CD8-positive, alpha-beta memory T cell (primary cell): ENCODE data around the gene STIP1. TPM values are rescaled to one million over a fixed set of nuclear protein-coding genes. Genes with fewer than 3 reads are reported as not detected.

Experiments used
- CTCF ChIA-PET: fragments of 350-600 bp; sonication (Branson Sonifier 250); formaldehyde crosslinking; loops from one replicate; lab custom pipeline; 2021; ENCODE audit warnings: antibody characterized with exemption; lab: Charles Lee
- POLR2A ChIA-PET: fragments of 350-600 bp; sonication (Branson Sonifier 250); formaldehyde crosslinking; loops from one replicate; lab custom pipeline; 2021; ENCODE audit warnings: antibody characterized with exemption; lab: Charles Lee
- DNase-seq, 5 donors: peaks; one replicate each; pipeline versions ENCODE4 v3.0.0 to v3.0.0-alpha.2; 2020 to 2022; ENCODE audit warnings: mixed read lengths in 1 of 5
- H3K27ac ChIP-seq: one replicate; pipeline ENCODE4 v1.7.0; 2013; ENCODE audit warnings: low read depth, mild to moderate bottlenecking, low read length, moderate library complexity
- H3K27me3 ChIP-seq: 2 replicates; pipeline ENCODE4 v1.7.0; 2013; ENCODE audit warnings: low read length, mild to moderate bottlenecking; ENCODE audit not compliant: insufficient read depth, poor library complexity, severe bottlenecking
- H3K36me3 ChIP-seq: 2 replicates; pipeline ENCODE4 v1.7.0; 2013; ENCODE audit warnings: mild to moderate bottlenecking, low read length, moderate library complexity; ENCODE audit not compliant: insufficient read depth
- H3K4me1 ChIP-seq: 2 replicates; pipeline ENCODE4 v1.7.0; 2013; ENCODE audit warnings: mild to moderate bottlenecking, low read length, moderate library complexity; ENCODE audit not compliant: insufficient read depth
- H3K4me3 ChIP-seq: 2 replicates; pipeline ENCODE4 v1.7.0; 2013; ENCODE audit warnings: mild to moderate bottlenecking, low read length
- H3K9me3 ChIP-seq: 2 replicates; pipeline ENCODE4 v1.7.0; 2013; ENCODE audit warnings: mild to moderate bottlenecking, low read length
- H3K27ac Mint-ChIP-seq, 8 donors: one replicate each; pipeline ENCODE4 v1.8.0; 2020 to 2021; ENCODE audit warnings: mixed read lengths in 8 of 8, mild to moderate bottlenecking in 6 of 8, inconsistent platforms in 3 of 8, moderate library complexity in 3 of 8
- H3K27me3 Mint-ChIP-seq, 2 donors: one replicate each; pipeline ENCODE4 v1.8.0; 2020 to 2021; ENCODE audit warnings: mixed read lengths in 2 of 2, mild to moderate bottlenecking in 1 of 2, moderate library complexity in 1 of 2
- H3K36me3 Mint-ChIP-seq, 3 donors: one replicate each; pipeline ENCODE4 v1.8.0; 2020 to 2021; ENCODE audit warnings: mixed read lengths in 3 of 3, inconsistent platforms in 1 of 3, mild to moderate bottlenecking in 1 of 3
- H3K4me1 Mint-ChIP-seq, 3 donors: one replicate each; pipeline ENCODE4 v1.8.0; 2020 to 2021; ENCODE audit warnings: mixed read lengths in 3 of 3, inconsistent platforms in 1 of 3, mild to moderate bottlenecking in 1 of 3
- H3K4me3 Mint-ChIP-seq, 7 donors: one replicate each; pipeline ENCODE4 v1.8.0; 2020 to 2021; ENCODE audit warnings: mixed read lengths in 7 of 7, mild to moderate bottlenecking in 6 of 7, moderate library complexity in 4 of 7, inconsistent platforms in 2 of 7
- H3K9me3 Mint-ChIP-seq, 5 donors: one replicate each; pipeline ENCODE4 v1.8.0; 2020 to 2022; ENCODE audit warnings: mixed read lengths in 5 of 5, mild to moderate bottlenecking in 3 of 5, moderate library complexity in 2 of 5, inconsistent platforms in 1 of 5
- polyA plus RNA-seq: library from polyadenylated mRNA; unstranded; fragments of 300-500 nt; fragmentation: Illumina TruSeq; gene quantifications from one replicate; pipeline ENCODE4 v1.2.3, GENCODE V29; 2021
- total RNA-seq, 2 experiments: library from RNA; stranded (reverse); gene quantifications; one replicate each; pipeline ENCODE4 v1.2.3, GENCODE V29; 2021

Gene STIP1
- total and polyA plus RNA-seq, 3 experiments from 2014 or later: 108 to 461 (median 457) TPM

- Histone ChIP-seq H3K4me1 (peaks cover 11% of the 10 kb centered on the region), H3K9me3 (no peaks in the 10 kb centered on the region), H3K4me3 (no peak overlapping the region), H3K27me3 (no peaks in the 10 kb centered on the region), H3K27ac (no peak overlapping the region), H3K36me3 (no peaks in the 10 kb centered on the region)
- DNase-seq: no peak
- CTCF ChIA-PET: no interaction called here
- no peak overlapping the region for H3K27ac Mint-ChIP-seq
- H3K4me3 Mint-ChIP-seq: peak overlapping the region in 1 of 7 donors; percentile 17
- no peaks in the 10 kb centered on the region for H3K9me3 Mint-ChIP-seq
- no peaks in the 10 kb centered on the region for H3K36me3 Mint-ChIP-seq
- POLR2A ChIA-PET: no interaction called here
- H3K4me1 Mint-ChIP-seq: peaks cover 15 to 28% (median 17%) of the 10 kb centered on the region in 3 donors
- peaks cover 0 to 2% of the 10 kb centered on the region in 2 donors for H3K27me3 Mint-ChIP-seq
Measured at GRCh38 chr11:64178951-64179639, 6.9 kb upstream of the STIP1 start.

GRCh38 chr11:64180891-64181290, 5.1 kb upstream of the STIP1 start:
- Mint-ChIP-seq H3K27me3 (peaks cover 0 to 2% of the 10 kb centered on the region in 2 donors), H3K27ac (no peak overlapping the region)

GRCh38 chr11:64181506-64182411, 4.2 kb upstream of the STIP1 start:
- peaks cover 19% of the 10 kb centered on the region for H3K4me1 ChIP-seq
- Mint-ChIP-seq H3K36me3 (peaks cover 0 to 3% (median 0%) of the 10 kb centered on the region in 3 donors), H3K27ac (no peak overlapping the region), H3K4me1 (peaks cover 21 to 34% (median 21%) of the 10 kb centered on the region in 3 donors), H3K9me3 (no peaks in the 10 kb centered on the region), H3K27me3 (peaks cover 0 to 6% of the 10 kb centered on the region in 2 donors), H3K4me3 (peak overlapping the region in 1 of 7 donors; percentile 31)
- H3K27me3 ChIP-seq: no peaks in the 10 kb centered on the region
- H3K9me3 ChIP-seq: no peaks in the 10 kb centered on the region
- ChIA-PET CTCF (interaction anchor here (1.0 to 1.3 kb wide), 5 partner anchors 9 to 123 kb away, joined by 3 to 4 read pairs (median 3); no protein-coding TSS in a partner anchor), POLR2A (interaction anchor here (0.5 kb wide), 1 partner anchor 20 kb away, joined by 4 read pairs; no protein-coding TSS in a partner anchor)
- DNase-seq: peak in 1 of 5 donors; percentile 10
- no peak overlapping the region for H3K4me3 ChIP-seq
- no peaks in the 10 kb centered on the region for H3K36me3 ChIP-seq
- H3K27ac ChIP-seq: peak overlapping the region; percentile 35

More at GRCh38 chr11:64180891-64181290, 5.1 kb upstream of the STIP1 start:
- Histone ChIP-seq H3K4me3 (no peak overlapping the region), H3K4me1 (peaks cover 19% of the 10 kb centered on the region), H3K27ac (peak overlapping the region; percentile 33), H3K36me3 (no peaks in the 10 kb centered on the region), H3K27me3 (no peaks in the 10 kb centered on the region), H3K9me3 (no peaks in the 10 kb centered on the region)
- Mint-ChIP-seq H3K9me3 (no peaks in the 10 kb centered on the region), H3K4me3 (peak overlapping the region in 2 of 7 donors; percentile 37 to 58), H3K4me1 (peaks cover 21 to 36% (median 24%) of the 10 kb centered on the region in 3 donors), H3K36me3 (peaks cover 0 to 1% (median 0%) of the 10 kb centered on the region in 3 donors)
- CTCF ChIA-PET: interaction anchor here (1.0 to 1.2 kb wide), 3 partner anchors 10 to 124 kb away, joined by 3 to 4 read pairs (median 3); no protein-coding TSS in a partner anchor
- DNase-seq: no peak
- POLR2A ChIA-PET: no interaction called here

- ChIA-PET POLR2A (interaction anchor here (0.7 to 4.9 kb wide), 2 partner anchors 22 to 33 kb away, joined by 6 to 53 read pairs; partner anchors contain the start of gene FERMT3), CTCF (interaction anchor here (1.6 to 2.5 kb wide), 2 partner anchors 21 to 134 kb away, joined by 4 to 11 read pairs; partner anchors contain the start of genes PRDX5 and TRMT112)
- peak overlapping the region in 5 of 7 donors; percentile 26 to 100 (median 59) for H3K4me3 Mint-ChIP-seq
- no peak overlapping the region for H3K4me3 ChIP-seq
- H3K27ac ChIP-seq: peak overlapping the region; percentile 24
- DNase-seq: no peak
- peaks cover 0 to 5% of the 10 kb centered on the region in 2 donors for H3K27me3 Mint-ChIP-seq
- peaks cover 22 to 36% (median 22%) of the 10 kb centered on the region in 3 donors for H3K4me1 Mint-ChIP-seq
- no peaks in the 10 kb centered on the region for H3K27me3 ChIP-seq
- H3K36me3 ChIP-seq: no peaks in the 10 kb centered on the region
- no peaks in the 10 kb centered on the region for H3K9me3 Mint-ChIP-seq
- H3K27ac Mint-ChIP-seq: peak overlapping the region in 2 of 8 donors; percentile 47 to 77
- H3K9me3 ChIP-seq: no peaks in the 10 kb centered on the region
- H3K4me1 ChIP-seq: peaks cover 25% of the 10 kb centered on the region
- H3K36me3 Mint-ChIP-seq: peaks cover 0 to 6% (median 0%) of the 10 kb centered on the region in 3 donors
Measured at GRCh38 chr11:64183890-64184289, 2.1 kb upstream of the STIP1 start.

- no peaks in the 10 kb centered on the region for H3K36me3 ChIP-seq
- Mint-ChIP-seq H3K27me3 (peaks cover 0 to 5% of the 10 kb centered on the region in 2 donors), H3K27ac (peak overlapping the region; percentile 83 to 99 (median 94)), H3K4me1 (peaks cover 26 to 44% (median 26%) of the 10 kb centered on the region in 3 donors), H3K4me3 (peak overlapping the region in 5 of 7 donors; percentile 89 to 100 (median 94)), H3K9me3 (no peaks in the 10 kb centered on the region), H3K36me3 (peaks cover 0 to 12% (median 0%) of the 10 kb centered on the region in 3 donors)
- H3K4me1 ChIP-seq: peaks cover 33% of the 10 kb centered on the region
- ChIA-PET CTCF (interaction anchor here (0.6 to 2.5 kb wide), 15 partner anchors 10 to 660 kb away, joined by 3 to 15 read pairs (median 4); partner anchors contain the start of genes COX8A, FERMT3, NUDT22 and TRMT112), POLR2A (interaction anchor here (0.6 to 4.9 kb wide), 15 partner anchors 20 to 347 kb away, joined by 3 to 53 read pairs (median 6); partner anchors contain the start of genes BAD, FERMT3, FKBP2 and MACROD1)
- H3K27me3 ChIP-seq: no peaks in the 10 kb centered on the region
- no peak for DNase-seq
- no peaks in the 10 kb centered on the region for H3K9me3 ChIP-seq
- peak overlapping the region; percentile 76 for H3K27ac ChIP-seq
- H3K4me3 ChIP-seq: peak overlapping the region; percentile 76
Measured at GRCh38 chr11:64185175-64185692, 737 bp upstream of the STIP1 start.

- H3K36me3 Mint-ChIP-seq: peaks cover 0 to 16% (median 0%) of the 10 kb centered on the region in 3 donors
- no peak overlapping the region for H3K4me3 ChIP-seq
- ChIA-PET CTCF (interaction anchor here (0.9 to 4.0 kb wide), 15 partner anchors 11 to 186 kb away, joined by 3 to 34 read pairs (median 5); partner anchors contain the start of genes FERMT3, NUDT22 and TRPT1), POLR2A (interaction anchor here (0.6 to 4.9 kb wide), 11 partner anchors 19 to 385 kb away, joined by 3 to 53 read pairs (median 6); partner anchors contain the start of genes BAD, DNAJC4, FERMT3 and FKBP2)
- no peaks in the 10 kb centered on the region for H3K36me3 ChIP-seq
- H3K4me3 Mint-ChIP-seq: no peak overlapping the region
- H3K27ac ChIP-seq: no peak overlapping the region
- H3K4me1 ChIP-seq: peaks cover 26% of the 10 kb centered on the region
- DNase-seq: peak in 3 of 5 donors; percentile 26 to 54 (median 45)
- H3K4me1 Mint-ChIP-seq: peaks cover 28 to 45% (median 32%) of the 10 kb centered on the region in 3 donors
- H3K9me3 Mint-ChIP-seq: no peaks in the 10 kb centered on the region
- no peaks in the 10 kb centered on the region for H3K27me3 ChIP-seq
- H3K9me3 ChIP-seq: no peaks in the 10 kb centered on the region
- H3K27ac Mint-ChIP-seq: peak overlapping the region in 1 of 8 donors; percentile 83
- peaks cover 0 to 5% of the 10 kb centered on the region in 2 donors for H3K27me3 Mint-ChIP-seq
Measured at GRCh38 chr11:64186492-64187165, 658 bp downstream of the STIP1 start.
